ENCODE measurements around the gene ESRRA.
A peak's percentile ranks its signal among the peaks of the same experiment; 100 is the strongest.

The ESRRA gene

GRCh38 chr11:64333556-64333955 is 28.2 kb downstream of the ESRRA start:
- DNase-seq: no peak

GRCh38 chr11:64334764-64335735 is 29.7 kb downstream of the ESRRA start:
- no peak for DNase-seq

- no peak for DNase-seq
Observed at GRCh38 chr11:64337538-64338249, 32.4 kb downstream of the ESRRA start.

- DNase-seq: no peak
Observed at GRCh38 chr11:64338716-64339115, 33.4 kb downstream of the ESRRA start.

GRCh38 chr11:64339286-64339685 is 34.0 kb downstream of the ESRRA start:
- DNase-seq: no peak

- peak in 8 of 14 donors; percentile 7 to 42 (median 28) for DNase-seq
Observed at GRCh38 chr11:64339754-64340408, 34.6 kb downstream of the ESRRA start, which contains the start of gene CCDC88B. CCDC88B (plus strand) TSS chr11:64340204; CDS start chr11:64340267, 63 bp downstream.

- DNase-seq: peak in 1 of 14 donors; percentile 29
Observed at GRCh38 chr11:64340671-64341335, 35.5 kb downstream of the ESRRA start.

GRCh38 chr11:64341429-64341828 is 36.1 kb downstream of the ESRRA start:
- no peak for DNase-seq

- DNase-seq: peak in 13 of 14 donors; percentile 27 to 88 (median 55)
Observed at GRCh38 chr11:64341851-64342791, 36.8 kb downstream of the ESRRA start.

- DNase-seq: no peak
Observed at GRCh38 chr11:64342869-64343745, 37.8 kb downstream of the ESRRA start.

- DNase-seq: no peak
Observed at GRCh38 chr11:64343767-64344559, 38.6 kb downstream of the ESRRA start.

GRCh38 chr11:64344787-64345186 is 39.5 kb downstream of the ESRRA start:
- DNase-seq: no peak

GRCh38 chr11:64347193-64347867 is 42.0 kb downstream of the ESRRA start:
- no peak for DNase-seq

GRCh38 chr11:64348383-64349024 is 43.2 kb downstream of the ESRRA start:
- DNase-seq: peak in 3 of 14 donors; percentile 24 to 82 (median 28)

- DNase-seq: no peak
Observed at GRCh38 chr11:64349025-64349387, 43.7 kb downstream of the ESRRA start.

GRCh38 chr11:64349404-64349803 is 44.1 kb downstream of the ESRRA start:
- no peak for DNase-seq

- no peak for DNase-seq
Observed at GRCh38 chr11:64351136-64351631, 45.9 kb downstream of the ESRRA start.

All from C1 segment of cervical spinal cord (tissue), 14 donors.